Fibroblast of skin of left quadriceps (primary cell): ENCODE results near the gene COLQ.

Experiments used
- DNase-seq, 2 experiments: peaks; one replicate each; pipeline ENCODE4 v3.0.0-alpha.2; 2013; ENCODE audit warnings: low read depth in 2 of 2

Gene COLQ

GRCh38 chr3:15520185-15520584, 1.3 kb downstream of the COLQ start:
- DNase-seq: no peak

GRCh38 chr3:15519096-15519495, 2.4 kb downstream of the COLQ start:
- no peak for DNase-seq

GRCh38 chr3:15514663-15515340, 6.7 kb downstream of the COLQ start:
- no peak for DNase-seq

GRCh38 chr3:15513810-15514662, 7.5 kb downstream of the COLQ start:
- no peak for DNase-seq

DNA sequence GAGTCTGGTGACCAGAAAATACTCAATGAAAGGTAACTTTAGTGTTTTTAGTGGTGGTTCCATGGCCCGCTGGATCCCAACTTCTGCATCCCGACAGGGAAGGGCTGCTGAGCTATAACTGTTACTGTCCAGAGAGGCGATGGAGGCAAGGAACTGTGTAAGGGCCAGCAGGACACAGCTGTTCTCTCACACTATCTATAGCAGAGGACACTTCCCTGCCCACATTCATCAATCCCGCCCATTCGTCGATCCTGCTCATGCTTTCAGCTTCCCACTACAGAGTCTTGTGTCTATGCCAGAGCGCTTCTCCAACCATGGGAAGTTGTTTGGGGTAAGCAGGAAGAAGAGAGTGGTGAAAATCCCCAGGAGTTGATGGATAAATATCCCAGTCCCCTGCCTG, 8.4 kb downstream of the COLQ start:
- DNase-seq: no peak

- DNase-seq: no peak
Measured at GRCh38 chr3:15512166-15512565, 9.3 kb downstream of the COLQ start.

DNA sequence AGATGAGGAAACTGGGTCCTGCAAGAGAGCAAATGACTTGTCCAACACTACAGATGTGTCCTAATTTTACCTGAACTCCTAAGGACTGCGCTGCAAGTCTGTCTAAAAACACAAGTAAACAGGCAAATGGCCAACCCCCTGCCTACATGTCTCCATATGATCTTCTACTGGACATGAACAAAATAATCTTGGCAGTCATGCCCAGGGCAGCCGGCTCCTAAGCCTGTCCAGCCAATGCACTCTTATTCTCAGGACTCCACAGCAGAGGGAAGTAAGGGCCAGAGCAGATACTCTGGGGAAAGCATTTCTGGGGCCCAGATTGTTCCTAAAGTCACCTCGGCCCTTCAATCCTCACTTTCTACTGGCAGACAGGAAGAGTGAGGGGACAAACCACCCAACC, 10.3 kb downstream of the COLQ start:
- DNase-seq: no peak

DNA sequence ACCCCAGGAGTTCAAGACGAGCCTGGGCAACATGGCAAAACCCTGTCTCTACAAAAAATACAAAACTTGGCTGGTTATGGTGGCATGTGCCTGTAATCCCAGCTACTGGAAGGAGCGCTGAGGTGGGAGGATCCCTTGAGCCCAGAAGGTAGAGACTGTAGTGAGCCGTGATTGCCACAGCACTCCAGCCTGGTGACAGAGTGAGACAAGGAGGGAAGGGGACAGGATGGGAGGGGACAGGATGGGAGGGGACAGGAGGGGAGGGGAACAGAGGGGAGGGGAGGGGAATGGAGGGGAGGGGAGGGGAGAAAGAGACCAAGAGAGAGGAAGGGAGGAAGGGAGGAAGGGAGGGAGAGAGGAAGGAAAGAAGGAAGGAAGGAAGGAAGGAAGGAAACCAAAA, 11.0 kb downstream of the COLQ start:
- no peak for DNase-seq

DNA sequence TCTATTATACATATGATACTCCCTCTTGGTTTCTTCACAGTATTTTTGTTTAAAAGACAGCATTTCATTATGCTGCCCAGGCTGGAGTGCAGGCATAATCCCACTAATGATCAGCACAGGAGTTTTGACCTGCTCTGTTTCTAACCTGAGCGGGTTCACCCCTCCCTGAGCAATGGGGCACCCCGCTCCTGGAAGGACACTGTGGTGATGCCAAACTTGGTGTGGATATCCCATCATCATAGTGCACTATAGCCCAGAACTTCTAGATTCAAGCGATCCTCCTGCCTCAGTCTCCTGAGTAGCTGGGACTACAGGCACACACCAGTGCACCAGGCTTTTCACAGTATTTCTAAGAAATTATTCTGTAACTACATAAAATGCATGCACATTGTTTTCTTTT, 14.9 kb downstream of the COLQ start:
- no peak for DNase-seq

- no peak for DNase-seq
Measured at GRCh38 chr3:15505479-15506165, 15.9 kb downstream of the COLQ start.

DNA sequence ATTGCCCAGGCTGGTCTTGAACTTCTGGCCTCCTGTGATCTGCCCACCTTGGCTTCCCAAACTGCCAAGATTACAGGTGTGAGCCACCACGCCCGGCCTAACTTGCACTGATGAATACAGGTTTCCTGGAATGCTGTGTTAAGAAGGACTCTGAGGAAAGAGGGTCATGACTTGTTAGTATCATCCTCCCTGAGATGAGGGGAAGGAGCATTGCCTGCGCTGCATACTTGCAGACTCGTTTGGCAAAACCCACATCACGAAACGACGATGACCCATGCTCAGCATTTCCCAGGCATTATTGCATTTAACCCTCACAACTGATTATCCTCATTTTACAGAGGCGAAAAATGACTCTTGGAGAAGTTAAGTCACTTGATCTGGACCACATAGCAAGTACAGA, 18.9 kb downstream of the COLQ start:
- DNase-seq: no peak

DNA sequence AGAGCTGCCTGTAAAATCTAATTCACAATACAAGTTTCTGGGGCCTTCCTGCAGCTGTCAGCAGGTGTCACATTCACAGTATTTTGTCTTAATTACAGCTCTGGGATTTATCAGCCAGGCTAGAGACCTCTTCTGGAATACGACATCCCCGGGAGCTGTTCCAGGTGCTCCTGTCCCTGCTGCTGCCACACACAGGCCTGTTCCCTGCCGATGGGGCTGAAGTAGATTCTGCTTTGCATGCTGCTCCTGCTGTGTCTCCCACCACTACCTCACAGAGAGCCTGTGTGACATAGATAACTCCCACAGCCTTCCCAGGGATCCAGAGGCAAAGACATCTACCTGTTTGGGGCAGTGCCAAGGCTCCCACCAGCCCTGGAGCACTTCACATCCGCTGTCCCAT, 20.4 kb downstream of the COLQ start:
- no peak for DNase-seq

GRCh38 chr3:15500107-15500724, 21.3 kb downstream of the COLQ start:
- DNase-seq: no peak

- no peak for DNase-seq
Measured at GRCh38 chr3:15499536-15499935, 22.0 kb downstream of the COLQ start.

- DNase-seq: no peak
Measured at GRCh38 chr3:15498431-15499214, 22.9 kb downstream of the COLQ start.

- no peak for DNase-seq
Measured at GRCh38 chr3:15497964-15498363, 23.5 kb downstream of the COLQ start.

DNA sequence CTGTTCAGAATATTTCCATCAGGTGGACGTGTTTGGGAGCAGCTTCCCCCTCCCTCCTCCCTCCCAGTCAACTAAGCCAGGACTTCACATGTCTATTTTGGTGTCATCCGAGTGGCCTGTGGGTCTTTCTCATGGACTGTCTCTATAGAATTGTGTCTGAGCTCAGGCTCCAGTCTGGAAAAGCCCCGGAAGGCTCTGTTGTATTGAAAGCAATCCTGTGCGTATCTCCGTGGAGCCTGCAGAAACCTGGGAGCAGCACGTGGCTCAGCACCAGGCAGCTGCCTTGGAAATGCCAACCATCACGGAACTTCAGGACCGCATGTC, 25.2 kb downstream of the COLQ start:
- DNase-seq: no peak

GRCh38 chr3:15495461-15496340, 25.8 kb downstream of the COLQ start:
- no peak for DNase-seq

GRCh38 chr3:15493436-15493835, 28.1 kb downstream of the COLQ start:
- DNase-seq: no peak

DNA sequence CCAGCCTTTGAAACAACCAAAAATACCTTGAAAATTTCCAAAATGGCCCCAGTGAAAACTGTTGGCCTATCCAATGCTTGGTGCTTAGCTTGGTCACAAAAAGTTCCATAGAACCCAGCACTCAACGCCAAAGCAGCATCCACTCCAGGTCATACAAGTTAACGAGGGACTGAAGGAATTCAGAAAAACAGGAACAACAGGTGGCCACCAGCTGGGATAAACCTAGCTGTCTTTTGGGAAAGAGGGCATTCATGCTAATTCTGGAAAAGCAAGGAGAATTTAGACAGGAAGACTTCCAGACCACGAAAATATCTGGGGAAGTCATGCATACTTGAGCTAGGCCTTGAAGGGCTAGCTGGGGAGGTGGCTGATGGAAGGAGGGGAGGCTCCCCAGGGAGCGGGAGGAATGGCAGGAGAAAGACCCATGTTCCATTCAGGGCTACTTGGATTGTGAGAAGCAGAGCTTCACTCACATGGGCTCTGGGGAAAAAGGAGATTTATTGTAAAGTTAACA, 28.6 kb downstream of the COLQ start:
- DNase-seq: no peak
